ENCODE measurements around the gene USP9X. TPM values are rescaled to one million over a fixed set of nuclear protein-coding genes. Genes with fewer than 3 reads are reported as not detected.

Gene USP9X
- total and polyA plus RNA-seq, 9 of the 15 experiments (the other 6 are each of a cell fraction or from before 2014, with no cell fraction given): 10.9 to 47.8 (median 29.5) TPM

GRCh38 chrX:41265615-41266014 lies 180.4 kb downstream of the USP9X start (continued):
- TF ChIP-seq USF2 (CRISPR knock-in tag; IDR thresholded peaks at IDR 0.05) (peak; percentile 42), MAFG (tag; conservative IDR thresholded peaks at IDR 0.05) (peak; percentile 65; the same call in 1 of the 2 replicates), SP2 (IDR thresholded peaks at IDR 0.05; ENCODE audit: extremely low read depth, low read depth, low read length, poor library complexity, severe bottlenecking) (no peak), TGIF2 (CRISPR knock-in tag; IDR thresholded peaks at IDR 0.05) (no peak), KDM1A (IDR thresholded peaks at IDR 0.05) (peak; percentile 69 to 83), ZNF23 (CRISPR knock-in tag; IDR thresholded peaks at IDR 0.05) (no peak), NFE2 (IDR thresholded peaks at IDR 0.05; ENCODE audit: low read depth) (peak; percentile 80)

- FAIRE-seq (no peak), DNase-seq (ENCODE audit: extremely low read depth in 1 of 4, low spot score in 3 of 4) (no peak), ATAC-seq (no peak)
- Histone ChIP-seq H3K27me3 (ENCODE audit: control insufficient read depth in 2 of 2, insufficient read depth in 2 of 2, low read length in 2 of 2) (peaks cover 0 to 11% of the 10 kb centered on the region in 2 experiments; a peak in 2 of 5 replicates), H4K20me1 (replicated peaks; ENCODE audit: control insufficient read depth, insufficient read depth, low read length) (no peaks in the 10 kb centered on the region), H3K4me1 (replicated peaks in 1 of 2; ENCODE audit: control insufficient read depth in 2 of 2, insufficient read depth in 2 of 2, low read length in 2 of 2) (peaks cover 0 to 10% of the 10 kb centered on the region in 2 experiments; a peak in 2 of 5 replicates), H3K27ac (ENCODE audit: extremely low read depth, low read depth, low read length) (no peak overlapping the region), H2AFZ (ENCODE audit: low read depth, low read length) (no peak overlapping the region), H3K9me3 (replicated peaks; ENCODE audit: control insufficient read depth, insufficient read depth, low read depth, low read length) (no peaks in the 10 kb centered on the region), H3K9ac (ENCODE audit: insufficient read depth in 1 of 2, low read depth in 2 of 2, low read length in 2 of 2) (no peak overlapping the region), H3K4me3 (no peak overlapping the region), H3K4me2 (ENCODE audit: insufficient read depth, low read length) (no peak overlapping the region), H3K79me2 (ENCODE audit: control insufficient read depth, insufficient read depth, low read length) (no peaks in the 10 kb centered on the region), H3K36me3 (ENCODE audit: control insufficient read depth, insufficient read depth, low read length) (no peaks in the 10 kb centered on the region), H3K9me1 (ENCODE audit: control insufficient read depth, insufficient read depth, low read length) (no peaks in the 10 kb centered on the region)
- no TSS peak for BruUV-seq (replicated peaks)
- CTCF ChIA-PET (ENCODE audit: low intra/inter-chr PET ratio): no interaction called here
- in situ Hi-C loops (cut with MboI): loop anchor here (10.0 kb wide), 1 partner anchor 491 kb away; no protein-coding TSS in a partner anchor
- intact Hi-C loops (cut with micrococcal nuclease): no loop called here
- WGBS (ENCODE audit: insufficient coverage, low coverage, missing lambda C conversion rate): 0% methylated on average over 2 of the region's 2 CpGs
- POLR2A ChIA-PET: no interaction called here
- no peak for TF ChIP-seq MLX (CRISPR knock-in tag; conservative IDR thresholded peaks at IDR 0.05)
- TF ChIP-seq MEF2A (IDR thresholded peaks at IDR 0.05; ENCODE audit: control insufficient read depth, low read depth, low read length): no peak
- TF ChIP-seq CEBPG (CRISPR knock-in tag; IDR thresholded peaks at IDR 0.05): no peak
- 0 out of 4 replicates have a peak, but pooled peaks of 1 of the 2 experiments have one; percentile 16 for TF ChIP-seq CEBPG (tag; conservative IDR thresholded peaks at IDR 0.05 in 1 of 2, IDR thresholded peaks at IDR 0.05 in 1 of 2)
Observed at GRCh38 chrX:41273638-41274037, 188.4 kb downstream of the USP9X start.
